ENCODE measurements around the gene PCDHAC2.

- TF ChIP-seq GATA2 (IDR thresholded peaks at IDR 0.05; ENCODE audit: low read depth, low read length) = no peak
- no peak for TF ChIP-seq GATA3 (IDR thresholded peaks at IDR 0.05; ENCODE audit: low read depth, low read length)
Measured at GRCh38 chr5:140998921-140999410, 32.7 kb downstream of the PCDHAC2 start.
